ENCODE results near the gene SOX15.

- TF ChIP-seq CTCF (IDR thresholded peaks at IDR 0.05) (no peak), POLR2A (IDR thresholded peaks at IDR 0.05) (no peak)
Observed at GRCh38 chr17:7558544-7559319, 31.2 kb downstream of the SOX15 start, which contains the start of gene TNFSF13.

Data from testis (tissue), 2 donors.